Measurements from ENCODE around the gene C11orf65. TPM values are rescaled to one million over a fixed set of nuclear protein-coding genes. Genes with fewer than 3 reads are reported as not detected.
"Not testable (repeated sequence)": the region's sequence is repeated elsewhere in the genome, so short reads cannot be mapped to it uniquely, and the experiment has no call there.

The C11orf65 gene
- polyA plus RNA-seq, 1 experiment: 0.18 TPM

DNA sequence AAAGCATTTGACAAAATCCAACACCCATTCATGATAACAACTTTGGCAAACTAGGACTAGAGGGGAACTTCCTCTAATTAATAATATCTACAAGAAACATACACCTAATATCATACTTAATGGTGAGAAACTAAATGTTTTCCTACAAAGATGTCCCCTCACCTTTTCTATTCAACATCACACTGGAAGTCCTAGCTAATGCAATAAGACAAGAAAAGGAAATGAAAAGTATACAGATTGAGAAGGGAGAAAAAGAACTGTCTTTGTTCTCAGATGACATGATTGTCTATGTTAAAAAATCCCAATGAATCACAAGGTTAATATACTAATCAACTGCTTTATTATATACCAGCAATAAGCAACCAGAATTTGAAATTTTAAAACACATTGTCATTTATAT, 52.4 kb downstream of the C11orf65 start:
- ChIA-PET CTCF (no interaction called here), POLR2A (no interaction called here)
- TF ChIP-seq CTCF (IDR thresholded peaks at IDR 0.05; ENCODE audit: insufficient read depth, low read depth, low read length): no peak
- DNase-seq (ENCODE audit: low read depth): no peak
- Histone ChIP-seq H3K27me3 (ENCODE audit: control insufficient read depth, insufficient read depth, low read length) (no peaks in the 10 kb centered on the region), H3K36me3 (ENCODE audit: control insufficient read depth, insufficient read depth, low read length) (no peaks in the 10 kb centered on the region), H3K4me3 (ENCODE audit: low read depth, low read length) (no peak overlapping the region)

- Histone ChIP-seq H3K4me3 (ENCODE audit: low read depth, low read length) (no peak overlapping the region), H3K27me3 (ENCODE audit: control insufficient read depth, insufficient read depth, low read length) (no peaks in the 10 kb centered on the region), H3K36me3 (ENCODE audit: control insufficient read depth, insufficient read depth, low read length) (no peaks in the 10 kb centered on the region)
- no peak for DNase-seq (ENCODE audit: low read depth)
- CTCF ChIA-PET: no interaction called here
- TF ChIP-seq CTCF (IDR thresholded peaks at IDR 0.05; ENCODE audit: insufficient read depth, low read depth, low read length): no peak
- POLR2A ChIA-PET: no interaction called here
Observed at GRCh38 chr11:108405706-108406105, 61.6 kb downstream of the C11orf65 start.

- ChIA-PET CTCF (no interaction called here), POLR2A (no interaction called here)
- no peak for TF ChIP-seq CTCF (IDR thresholded peaks at IDR 0.05; ENCODE audit: insufficient read depth, low read depth, low read length)
- H3K27me3 ChIP-seq (ENCODE audit: control insufficient read depth, insufficient read depth, low read length): no peaks in the 10 kb centered on the region
- DNase-seq (ENCODE audit: low read depth): no peak
- no peak overlapping the region for H3K4me3 ChIP-seq (ENCODE audit: low read depth, low read length)
- H3K36me3 ChIP-seq (ENCODE audit: control insufficient read depth, insufficient read depth, low read length): no peaks in the 10 kb centered on the region
Observed at GRCh38 chr11:108403052-108403451, 64.3 kb downstream of the C11orf65 start.

DNA sequence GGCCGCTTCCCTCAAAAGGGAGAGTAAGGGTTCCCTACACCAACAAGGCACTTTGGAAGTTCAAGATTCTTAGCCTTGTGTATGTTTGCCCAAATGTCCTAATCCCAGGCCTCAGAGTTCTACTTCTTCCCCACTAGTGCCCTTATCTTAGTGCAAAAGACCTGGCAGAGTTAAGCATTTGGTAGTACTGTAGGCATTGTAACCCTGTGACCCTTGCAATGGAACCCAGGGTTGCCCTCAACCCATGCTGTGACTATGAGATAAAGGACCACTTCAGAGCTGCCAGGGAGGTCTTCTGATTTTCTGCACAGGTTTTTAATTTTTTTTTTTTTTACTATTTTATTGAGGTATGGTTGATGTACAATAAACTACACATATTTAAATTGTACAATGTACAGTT, 65.1 kb downstream of the C11orf65 start:
- H3K36me3 ChIP-seq (ENCODE audit: control insufficient read depth, insufficient read depth, low read length): no peaks in the 10 kb centered on the region
- DNase-seq (ENCODE audit: low read depth): no peak
- POLR2A ChIA-PET: no interaction called here
- no peak for TF ChIP-seq CTCF (IDR thresholded peaks at IDR 0.05; ENCODE audit: insufficient read depth, low read depth, low read length)
- H3K27me3 ChIP-seq (ENCODE audit: control insufficient read depth, insufficient read depth, low read length): no peaks in the 10 kb centered on the region
- CTCF ChIA-PET: no interaction called here
- no peak overlapping the region for H3K4me3 ChIP-seq (ENCODE audit: low read depth, low read length)

- Histone ChIP-seq H3K36me3 (ENCODE audit: control insufficient read depth, insufficient read depth, low read length) (no peaks in the 10 kb centered on the region), H3K27me3 (ENCODE audit: control insufficient read depth, insufficient read depth, low read length) (no peaks in the 10 kb centered on the region), H3K4me3 (ENCODE audit: low read depth, low read length) (no peak overlapping the region)
- ChIA-PET CTCF (no interaction called here), POLR2A (no interaction called here)
- DNase-seq (ENCODE audit: low read depth): no peak
- TF ChIP-seq CTCF (IDR thresholded peaks at IDR 0.05; ENCODE audit: insufficient read depth, low read depth, low read length): no peak
Observed at GRCh38 chr11:108398439-108398838, 68.9 kb downstream of the C11orf65 start.

- H3K36me3 ChIP-seq (ENCODE audit: control insufficient read depth, insufficient read depth, low read length); POLR2A ChIA-PET; H3K4me3 ChIP-seq (ENCODE audit: low read depth, low read length); H3K27me3 ChIP-seq (ENCODE audit: control insufficient read depth, insufficient read depth, low read length); DNase-seq (ENCODE audit: low read depth): not testable (repeated sequence)
- CTCF ChIA-PET: interaction anchor here (1.5 kb wide), 1 partner anchor 12 kb away, joined by 3 read pairs; no protein-coding TSS in a partner anchor
Observed at GRCh38 chr11:108396672-108397071, 70.7 kb downstream of the C11orf65 start.
